GM12892 (cell line): ENCODE measurements around the gene RFXANK.
"Not testable (repeated sequence)": the region's sequence is repeated elsewhere in the genome, so short reads cannot be mapped to it uniquely, and the experiment has no call there.

Experiments
- DNase-seq: peaks from one replicate; pipeline ENCODE4 v3.0.0; 2011; ENCODE audit not compliant: insufficient read length
- FAIRE-seq: peaks from 2 replicates; lab custom pipeline; 2011; peaks lifted over from hg19 to GRCh38; lab: Jason Lieb, UNC
- POLR2A ChIP-seq: IDR thresholded peaks from 2 replicates; pipeline ENCODE4 v1.6.1; 2011; ENCODE audit warnings: low read depth, low read length, control low read depth
- POLR2AphosphoS5 ChIP-seq: IDR thresholded peaks from 2 replicates; pipeline ENCODE4 v1.6.1; 2011; ENCODE audit warnings: low read depth, low read length, control low read depth
- TAF1 ChIP-seq: IDR thresholded peaks from 2 replicates; pipeline ENCODE4 v1.6.1; 2011; ENCODE audit warnings: low read depth, mild to moderate bottlenecking, control low read depth, low read length, borderline replicate concordance

RFXANK gene

DNA sequence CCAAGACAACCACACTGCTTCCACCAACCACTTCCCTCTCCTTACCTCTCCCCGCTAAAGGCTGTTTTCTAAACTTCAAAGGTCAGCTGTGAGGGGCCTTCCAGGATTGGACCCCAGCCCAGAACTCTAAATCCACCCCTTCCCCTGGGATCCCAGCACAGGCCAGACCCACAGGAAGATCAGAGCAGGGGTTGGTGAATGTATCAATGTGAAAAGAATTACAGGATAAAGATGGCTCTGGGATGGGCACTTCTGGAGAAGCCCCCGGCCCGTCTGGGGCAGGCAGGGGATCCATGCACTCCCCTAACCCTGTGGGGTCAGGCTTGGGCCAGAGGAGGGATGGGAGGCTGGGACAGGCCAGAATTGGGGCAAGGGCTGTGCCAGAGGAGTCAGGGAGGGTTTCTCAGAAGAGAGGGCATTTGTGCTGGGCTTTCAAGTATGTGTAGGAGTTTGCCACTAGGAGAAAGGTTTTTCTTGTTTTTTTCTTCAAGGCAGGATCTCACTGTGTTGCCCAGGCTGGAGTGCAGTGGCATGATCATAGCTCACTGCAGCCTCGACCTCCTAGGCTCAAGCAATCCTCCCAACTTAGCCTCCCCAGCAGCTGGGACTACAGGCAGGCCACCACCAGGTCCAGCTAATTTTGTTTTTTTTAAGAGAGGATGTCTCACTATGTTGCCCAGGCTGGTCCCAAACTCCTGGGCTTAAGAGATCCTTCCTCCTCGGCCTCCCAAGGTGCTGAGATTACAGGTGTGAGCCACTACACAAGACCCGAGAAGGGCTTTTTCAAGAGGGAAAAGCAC, 21.0 kb upstream of the RFXANK start:
- DNase-seq (no peak), FAIRE-seq (no peak)
- TF ChIP-seq POLR2AphosphoS5 = no peak
- TF ChIP-seq POLR2A = no peak
- no peak for TF ChIP-seq TAF1

DNA sequence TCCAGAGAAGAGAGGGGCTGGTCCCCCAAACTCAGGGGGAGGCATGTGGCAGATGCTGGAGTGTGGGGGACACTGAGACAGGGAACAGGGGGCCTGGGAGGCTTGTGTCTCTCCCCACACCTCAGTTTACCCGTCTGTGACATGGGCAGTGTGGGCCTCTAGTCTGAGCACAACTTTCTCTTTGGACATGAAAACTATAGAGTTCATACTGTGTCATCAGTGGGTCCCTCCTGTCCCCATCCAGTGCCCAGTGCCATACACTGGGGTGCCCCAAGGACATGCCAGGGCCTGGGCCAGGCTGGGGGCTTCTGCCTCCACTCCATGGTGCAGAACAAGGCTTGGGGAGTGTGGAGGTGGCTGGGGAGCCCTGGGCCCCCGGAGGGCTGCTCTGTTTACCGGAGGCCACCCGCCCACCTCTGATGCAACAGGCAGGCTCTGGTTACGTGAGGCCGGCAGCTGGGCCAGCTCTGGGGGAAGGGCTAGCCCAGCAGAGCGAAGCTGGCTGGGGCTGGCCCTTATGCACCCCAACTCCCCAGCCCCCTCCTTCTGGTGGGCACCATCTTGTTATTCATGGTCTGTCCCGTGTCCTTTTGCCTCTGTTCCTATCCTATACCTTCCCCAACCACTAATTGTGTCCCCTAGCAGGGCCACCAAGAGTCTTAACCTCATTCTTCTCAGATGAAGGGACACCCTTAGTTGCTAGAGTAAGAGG, 20.1 kb upstream of the RFXANK start:
- no peak for DNase-seq
- TF ChIP-seq POLR2AphosphoS5 = no peak
- TF ChIP-seq POLR2A = no peak
- TF ChIP-seq TAF1 = no peak
- no peak for FAIRE-seq

DNA sequence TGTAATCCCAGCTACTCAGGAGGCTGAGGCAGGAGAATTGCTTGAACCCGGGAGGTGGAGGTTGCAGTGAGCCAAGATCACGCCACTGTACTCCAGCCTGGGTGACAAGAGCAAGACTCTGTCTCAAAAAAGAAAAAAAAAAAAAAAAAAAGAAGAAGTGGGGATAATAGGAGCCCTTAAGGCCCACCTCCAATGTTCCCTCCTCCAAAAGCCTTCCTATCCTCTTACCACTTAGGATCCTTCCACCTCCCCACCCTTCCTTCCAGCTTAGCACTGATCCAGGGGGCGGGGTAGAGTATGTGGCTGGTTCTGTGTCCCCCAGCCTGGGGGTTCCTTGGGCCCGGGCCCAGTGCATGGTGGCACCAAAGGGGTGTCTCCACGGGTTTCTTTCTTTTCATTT, 18.8 kb upstream of the RFXANK start:
- not testable (repeated sequence) for DNase-seq, FAIRE-seq

DNA sequence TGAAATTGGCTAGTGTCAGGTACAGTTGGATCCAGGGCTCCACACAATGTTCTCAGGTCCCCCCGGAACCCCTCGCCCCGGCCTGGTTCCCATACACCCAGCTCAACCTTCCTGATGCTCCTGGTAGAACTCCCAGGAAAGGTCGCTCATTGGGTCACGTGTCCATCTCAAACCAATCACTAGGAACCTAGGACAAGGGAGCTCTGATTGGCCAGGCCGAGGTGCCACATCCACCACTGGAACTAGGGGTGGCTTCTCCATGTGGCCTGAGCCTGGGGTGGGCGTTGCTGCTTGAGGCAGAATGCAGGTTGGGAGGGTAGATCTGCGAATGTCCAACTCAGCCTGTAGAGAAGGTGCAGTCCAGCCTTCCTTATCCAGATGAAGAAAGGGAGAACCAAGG, 15.1 kb upstream of the RFXANK start:
- FAIRE-seq (no peak), DNase-seq (no peak)
- TF ChIP-seq POLR2A = no peak
- TF ChIP-seq POLR2AphosphoS5 = no peak
- no peak for TF ChIP-seq TAF1

DNA sequence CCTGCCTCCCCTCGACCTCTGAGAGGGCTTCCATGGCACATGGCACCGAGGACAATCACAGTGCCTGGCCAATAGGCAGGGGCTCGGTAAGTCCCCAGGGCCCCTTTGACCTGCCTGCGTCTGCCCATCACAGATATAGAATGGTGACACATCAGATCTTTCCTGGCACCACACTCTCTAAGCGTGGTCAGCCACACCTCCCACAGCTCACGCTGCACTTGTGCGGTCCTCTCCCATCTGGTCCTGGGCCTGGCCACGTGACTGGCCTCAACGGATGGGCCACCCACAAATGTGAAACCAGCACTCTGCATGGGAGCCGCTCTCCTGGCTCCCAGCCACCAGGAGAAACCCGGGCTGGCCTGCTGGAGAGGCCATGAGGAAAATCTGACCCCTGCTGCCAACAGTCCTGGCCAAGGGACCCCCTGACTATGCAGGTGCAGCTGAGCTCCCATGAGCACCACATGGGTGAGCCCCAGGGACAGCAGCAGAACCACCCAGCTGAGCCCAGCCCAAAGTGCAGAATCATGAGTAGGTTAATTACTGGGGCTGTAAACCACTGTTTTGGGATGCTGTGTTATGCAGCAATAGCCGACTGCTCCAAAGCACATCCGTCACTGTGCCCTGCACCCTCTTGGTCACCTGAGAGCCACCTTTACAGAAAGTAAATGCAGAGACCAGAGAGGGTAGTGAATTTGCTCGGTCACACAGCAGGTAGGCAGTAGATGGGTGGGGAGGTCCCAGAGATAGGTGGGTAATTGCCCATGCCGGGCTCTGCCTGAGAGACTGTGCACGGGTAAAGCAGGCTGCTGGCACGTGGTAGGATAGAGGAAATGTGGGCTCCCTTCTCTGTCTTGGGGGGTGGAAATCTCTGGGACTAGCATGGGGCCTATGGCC, 12.3 kb upstream of the RFXANK start:
- TF ChIP-seq TAF1 (no peak), POLR2AphosphoS5 (no peak), POLR2A (no peak)
- FAIRE-seq (no peak), DNase-seq (no peak)

DNA sequence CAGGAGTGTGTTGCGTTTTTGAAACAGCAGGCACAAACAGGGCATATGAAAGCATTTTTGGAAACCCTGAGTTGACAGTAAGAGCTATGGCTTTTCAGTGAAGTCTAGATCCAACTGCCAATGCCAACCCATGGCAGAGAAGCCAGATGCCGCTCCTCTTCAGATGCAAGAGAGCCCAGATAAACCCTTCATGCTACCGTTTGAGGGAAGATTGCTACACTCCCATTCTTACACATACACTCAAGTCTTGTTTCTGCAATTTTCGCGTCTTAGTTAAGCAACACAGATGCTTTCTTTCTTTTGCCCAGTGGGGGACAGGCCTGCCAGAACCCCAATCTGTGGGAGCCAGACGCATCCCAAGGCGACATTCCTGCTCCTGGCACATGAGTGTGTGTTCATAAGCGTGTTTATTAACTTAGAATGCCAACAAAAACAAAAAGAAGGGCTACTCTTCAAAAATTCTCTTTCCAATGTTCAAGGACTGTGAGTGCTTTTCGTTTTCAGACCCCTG, 10.5 kb upstream of the RFXANK start:
- TF ChIP-seq POLR2AphosphoS5 (no peak), POLR2A (no peak), TAF1 (no peak)
- FAIRE-seq (no peak), DNase-seq (no peak)

DNA sequence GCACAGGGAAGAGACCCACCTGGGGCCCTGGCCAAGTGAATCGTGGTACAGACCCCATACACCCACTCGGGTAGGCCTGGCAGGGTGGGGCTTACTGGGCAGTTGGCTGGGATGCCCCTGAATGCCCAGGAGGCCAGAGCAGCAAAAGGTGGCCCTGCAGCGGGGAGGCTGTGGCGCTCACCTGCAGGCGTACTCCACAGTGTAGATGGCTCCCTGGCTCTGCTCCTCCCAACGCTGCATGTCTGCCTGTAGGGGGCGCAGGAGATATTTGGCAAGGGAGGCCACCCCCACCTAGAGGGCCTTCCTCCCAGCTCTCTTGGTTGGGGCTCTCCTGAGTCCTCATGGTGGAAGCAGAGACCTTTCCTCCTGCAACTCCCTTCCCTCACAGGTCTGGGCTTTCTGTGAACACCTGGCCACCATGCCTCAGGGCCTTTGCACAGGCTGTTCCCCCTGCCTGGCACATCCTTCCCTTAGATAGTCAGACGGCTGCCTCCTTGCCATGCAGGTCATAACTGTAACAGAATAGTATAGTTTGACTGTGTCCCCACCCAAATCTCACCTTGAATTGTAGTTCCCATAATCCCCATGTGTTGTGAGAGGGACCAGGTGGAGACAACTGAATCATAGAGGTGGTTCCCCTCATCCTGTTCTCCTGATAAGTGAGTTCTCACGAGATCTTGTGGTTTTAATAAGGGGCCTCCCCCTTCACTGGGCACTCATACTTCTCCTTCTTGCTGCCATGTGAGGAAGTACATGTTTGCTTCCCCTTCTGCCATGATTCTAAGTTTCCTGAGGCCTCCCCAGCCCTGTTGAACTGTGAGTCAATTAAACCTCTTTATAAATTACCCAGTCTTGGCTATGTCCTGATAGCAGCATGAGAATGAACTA, 6.0 kb upstream of the RFXANK start:
- DNase-seq = no peak
- TF ChIP-seq TAF1 = no peak
- no peak for TF ChIP-seq POLR2AphosphoS5
- FAIRE-seq = peak; percentile 48

DNA sequence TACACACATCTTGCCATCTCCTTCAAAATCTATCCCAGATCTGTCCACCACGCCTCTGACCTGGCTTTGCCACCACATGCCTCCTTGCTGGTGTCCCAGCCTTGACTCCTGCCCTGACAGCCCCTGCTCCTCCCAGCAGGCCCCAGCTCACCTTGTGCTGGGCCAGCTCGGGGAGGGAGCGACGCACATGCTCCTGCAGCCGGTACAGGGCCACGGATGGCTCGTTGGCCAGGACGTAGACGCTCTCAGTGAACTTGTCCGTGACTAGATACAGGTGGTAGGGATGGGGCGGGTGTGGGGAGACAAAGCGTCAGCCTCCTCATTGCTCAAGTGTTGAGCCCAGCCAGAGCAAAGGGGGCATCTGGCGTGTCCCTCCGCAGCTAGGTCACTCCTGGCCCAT, 5.3 kb upstream of the RFXANK start:
- TF ChIP-seq POLR2AphosphoS5 (no peak), POLR2A (no peak), TAF1 (no peak)
- DNase-seq (no peak), FAIRE-seq (no peak)

DNA sequence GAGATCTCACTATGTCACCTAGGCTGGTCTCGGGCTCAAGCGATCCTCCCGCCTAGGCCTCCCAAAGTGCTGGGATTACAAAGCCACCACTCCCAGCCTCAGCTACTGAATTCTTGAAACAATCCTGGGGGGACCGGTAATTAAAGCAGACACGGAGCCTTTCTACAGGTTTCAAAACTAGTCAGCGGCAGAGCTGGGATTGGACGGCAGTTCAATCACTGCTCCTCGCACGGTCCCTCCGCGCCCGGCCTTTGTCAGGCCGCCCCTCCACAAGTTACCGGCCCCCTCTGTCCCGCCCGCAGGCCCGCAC, 335 bp upstream of the RFXANK start:
- TF ChIP-seq POLR2AphosphoS5 (no peak), TAF1 (no peak), POLR2A (no peak)
- FAIRE-seq (no peak), DNase-seq (no peak)

DNA sequence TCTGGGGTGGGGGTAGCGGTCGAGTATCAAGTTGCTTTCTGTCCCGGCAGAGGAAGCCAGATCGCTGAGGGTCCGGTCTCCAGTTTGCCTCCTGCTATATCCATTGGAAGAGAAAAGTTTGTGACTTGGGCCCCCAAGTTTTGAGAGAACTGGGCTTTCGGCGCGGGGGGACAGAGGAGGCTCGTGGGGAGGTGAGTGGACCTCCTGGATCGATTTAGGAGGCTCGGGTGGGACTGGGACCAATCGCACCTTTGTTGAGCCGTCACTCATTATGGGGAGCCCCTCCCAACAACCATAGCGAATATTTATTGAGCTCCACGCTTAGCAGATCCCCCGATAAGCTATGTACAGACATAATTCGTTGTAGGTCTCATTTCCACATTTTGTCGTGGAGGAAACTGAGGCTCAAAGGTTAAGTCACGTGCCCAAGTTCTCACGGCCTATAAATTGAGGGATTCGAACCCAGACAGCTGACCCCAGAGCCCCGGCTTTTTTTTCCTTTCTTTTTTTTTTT, 909 bp downstream of the RFXANK start:
- TF ChIP-seq POLR2AphosphoS5 (no peak), POLR2A (peak; percentile 36; the same call in 1 of the 2 replicates)
- no peak for DNase-seq
- no peak for FAIRE-seq

DNA sequence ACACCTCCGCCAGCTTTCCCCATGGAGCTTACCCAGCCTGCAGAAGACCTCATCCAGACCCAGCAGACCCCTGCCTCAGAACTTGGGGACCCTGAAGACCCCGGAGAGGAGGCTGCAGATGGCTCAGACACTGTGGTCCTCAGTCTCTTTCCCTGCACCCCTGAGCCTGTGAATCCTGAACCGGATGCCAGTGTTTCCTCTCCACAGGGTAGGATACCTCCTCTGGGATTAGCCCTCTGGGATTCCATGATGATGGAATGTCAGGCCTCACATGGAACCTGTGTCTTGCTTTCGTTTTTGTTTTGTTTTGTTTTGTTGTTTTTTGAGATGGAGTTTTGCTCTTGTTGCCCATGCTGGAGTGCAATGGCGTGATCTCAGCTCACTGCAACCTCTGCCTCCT, 1.9 kb downstream of the RFXANK start:
- TF ChIP-seq TAF1 (no peak), POLR2A (no peak), POLR2AphosphoS5 (no peak)
- FAIRE-seq (no peak), DNase-seq (no peak)
